Stimulated activated CD4-positive, alpha-beta T cell treated with anti-CD3 and anti-CD28 coated beads, Interleukin-1b, Interleukin-23, amount 100 ng/mL, for 4 hours (primary cell): Measurements from ENCODE around the gene GRK3.

Experiments
- DNase-seq, 2 donors: peaks; one replicate each; pipeline ENCODE4 v3.0.0-alpha.2; 2020; ENCODE audit warnings: low read depth in 2 of 2

The GRK3 gene

DNA sequence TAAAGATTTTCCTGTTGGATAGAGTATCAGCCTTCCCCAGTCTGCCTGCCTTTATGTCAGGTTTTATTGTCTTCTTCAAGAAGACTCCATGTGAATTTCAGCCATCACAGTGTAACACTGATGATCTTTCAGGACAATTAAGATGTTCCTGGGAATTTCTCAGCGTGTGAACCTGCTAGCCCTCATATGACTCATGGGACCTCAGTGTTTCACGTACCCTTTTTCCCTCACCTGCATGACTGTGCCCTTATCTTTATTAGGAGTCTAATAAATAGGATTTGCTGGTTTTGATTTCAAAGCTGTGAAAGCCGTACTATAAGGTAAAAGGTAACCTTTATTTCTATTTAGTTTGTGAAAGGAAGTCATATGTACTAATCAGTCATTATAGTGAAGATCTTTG is 95.9 kb downstream of the GRK3 start:
- DNase-seq: no peak

DNA sequence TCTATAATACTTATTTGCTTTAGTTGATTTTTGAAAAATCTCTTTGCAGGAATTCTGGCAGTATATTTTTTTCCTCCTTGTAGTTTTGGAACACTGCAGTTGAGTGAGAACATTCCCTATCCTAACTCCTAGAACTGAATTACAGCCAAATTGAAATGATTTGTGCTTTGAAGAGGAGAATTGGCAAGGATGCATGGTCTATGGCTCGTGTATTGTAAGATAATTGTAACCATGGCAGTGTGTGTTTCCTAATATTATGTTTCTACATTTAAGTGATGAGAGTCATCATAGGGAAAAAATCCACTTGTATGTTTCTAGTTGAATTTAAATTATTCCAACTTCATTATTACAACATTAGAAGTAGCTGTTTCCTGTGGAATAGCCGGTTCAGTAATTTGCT is 96.6 kb downstream of the GRK3 start:
- DNase-seq: no peak

DNA sequence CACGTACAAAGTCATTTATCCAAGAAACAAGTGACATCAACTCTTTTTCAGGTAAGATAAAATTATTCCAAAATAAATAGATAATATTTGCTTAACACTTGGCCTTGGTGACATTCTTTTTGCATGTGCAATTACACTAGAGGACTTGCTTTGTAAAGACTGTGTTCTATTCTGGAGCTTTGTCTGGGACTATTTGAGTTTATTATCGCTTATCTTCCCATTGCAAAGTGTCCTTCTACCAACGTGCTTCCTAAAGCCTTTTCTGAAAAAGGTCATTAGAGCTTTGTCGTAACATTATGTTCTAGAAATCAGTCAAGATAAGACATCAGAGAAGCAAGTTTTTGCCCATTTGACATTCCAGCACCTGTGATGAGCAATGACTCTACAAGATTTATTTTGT is 99.2 kb downstream of the GRK3 start:
- no peak for DNase-seq

DNA sequence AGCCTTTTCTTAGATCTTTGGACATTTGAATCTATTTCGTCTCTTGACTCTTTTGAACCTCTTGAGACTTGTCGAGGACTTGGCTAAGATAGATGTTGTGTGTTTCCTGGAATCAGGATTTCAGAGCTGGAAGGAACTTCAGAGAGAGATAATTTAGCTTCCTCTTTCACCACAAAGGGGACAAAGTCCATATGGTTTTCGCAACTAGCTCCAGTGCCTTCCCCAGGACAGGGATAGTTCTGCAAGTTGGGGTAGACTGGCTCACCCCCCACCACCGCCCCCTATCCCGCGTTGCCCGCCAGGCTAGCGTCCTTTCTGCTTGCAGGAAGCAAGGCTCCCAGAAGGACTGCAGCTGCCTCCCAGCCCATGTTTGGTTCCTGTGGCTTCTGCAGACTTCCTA is 101.8 kb downstream of the GRK3 start:
- DNase-seq: no peak

DNA sequence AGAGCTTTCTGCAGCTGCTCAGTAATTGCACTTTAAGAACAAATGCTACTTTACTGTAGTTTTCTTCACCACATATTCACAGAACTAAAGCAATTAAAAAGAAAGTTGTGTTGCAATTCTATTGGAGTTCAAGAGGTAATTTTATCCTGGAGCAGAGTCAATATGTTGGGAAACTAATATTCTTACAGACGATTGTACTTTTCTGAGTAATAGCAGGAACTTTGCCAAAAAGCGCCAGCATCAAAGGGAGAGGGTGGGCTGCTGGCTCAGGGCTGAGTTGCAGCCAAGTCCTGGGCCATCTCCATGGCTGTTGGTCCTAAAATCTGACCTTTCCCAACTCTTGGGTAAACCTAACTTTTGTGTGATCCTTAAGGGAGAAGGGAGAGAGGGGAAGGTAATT is 104.0 kb downstream of the GRK3 start:
- DNase-seq: no peak

DNA sequence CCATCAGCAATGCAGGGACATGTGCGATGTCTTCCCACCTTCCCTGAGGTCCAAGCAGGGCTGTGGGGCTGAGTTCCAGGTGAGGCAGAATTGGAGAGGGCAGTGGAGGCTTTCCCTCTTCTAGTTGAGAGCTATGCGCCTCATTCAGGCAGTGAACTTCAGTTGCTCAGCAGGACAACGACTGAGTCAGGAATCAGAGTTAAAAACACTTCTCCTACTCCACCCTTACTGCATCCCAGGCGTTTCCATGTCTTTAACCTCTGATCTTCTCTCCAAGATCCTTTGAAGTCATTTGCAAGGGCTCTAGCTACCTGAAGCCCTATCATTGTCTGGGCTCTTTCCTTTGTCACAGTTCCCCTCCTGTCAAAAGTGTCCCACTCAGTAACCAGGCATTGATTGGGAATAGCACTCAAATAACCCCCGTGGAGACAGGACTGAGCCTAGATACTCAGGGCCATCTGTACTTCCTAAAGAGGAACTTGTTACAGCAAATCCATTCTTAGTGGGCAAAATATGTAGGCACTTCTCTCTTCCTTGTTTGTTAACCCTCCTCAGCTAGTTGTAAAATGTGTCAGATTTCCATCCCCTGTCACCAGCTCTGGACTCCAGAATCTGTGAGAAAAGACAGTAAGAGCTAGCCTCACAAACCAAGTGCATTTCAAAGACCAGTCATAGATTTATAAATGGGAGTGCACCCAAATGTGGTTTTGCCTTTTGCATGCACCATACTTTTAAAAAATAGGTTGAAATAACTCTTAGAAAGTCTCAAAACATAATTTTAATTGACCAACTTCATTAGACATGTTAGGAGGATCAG is 105.0 kb downstream of the GRK3 start:
- no peak for DNase-seq

DNA sequence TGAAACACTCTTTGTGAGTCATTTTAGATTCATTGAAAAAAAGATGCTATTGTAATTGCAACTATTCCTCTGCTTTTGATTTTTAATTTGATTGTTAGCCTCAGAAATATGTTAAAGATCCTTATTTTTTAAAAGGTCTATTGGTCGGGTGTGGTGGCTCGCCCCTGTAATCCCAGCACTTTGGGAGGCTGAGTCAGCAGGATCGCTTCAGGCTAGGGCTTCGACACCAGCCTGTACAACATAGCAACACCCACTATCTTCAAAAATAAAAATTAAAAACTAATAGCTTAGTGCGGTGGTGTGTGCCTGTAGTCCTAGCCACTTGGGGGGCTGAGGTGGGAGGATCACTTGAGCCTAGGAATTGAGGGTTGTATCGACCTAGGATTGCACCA is 105.6 kb downstream of the GRK3 start:
- DNase-seq: no peak

DNA sequence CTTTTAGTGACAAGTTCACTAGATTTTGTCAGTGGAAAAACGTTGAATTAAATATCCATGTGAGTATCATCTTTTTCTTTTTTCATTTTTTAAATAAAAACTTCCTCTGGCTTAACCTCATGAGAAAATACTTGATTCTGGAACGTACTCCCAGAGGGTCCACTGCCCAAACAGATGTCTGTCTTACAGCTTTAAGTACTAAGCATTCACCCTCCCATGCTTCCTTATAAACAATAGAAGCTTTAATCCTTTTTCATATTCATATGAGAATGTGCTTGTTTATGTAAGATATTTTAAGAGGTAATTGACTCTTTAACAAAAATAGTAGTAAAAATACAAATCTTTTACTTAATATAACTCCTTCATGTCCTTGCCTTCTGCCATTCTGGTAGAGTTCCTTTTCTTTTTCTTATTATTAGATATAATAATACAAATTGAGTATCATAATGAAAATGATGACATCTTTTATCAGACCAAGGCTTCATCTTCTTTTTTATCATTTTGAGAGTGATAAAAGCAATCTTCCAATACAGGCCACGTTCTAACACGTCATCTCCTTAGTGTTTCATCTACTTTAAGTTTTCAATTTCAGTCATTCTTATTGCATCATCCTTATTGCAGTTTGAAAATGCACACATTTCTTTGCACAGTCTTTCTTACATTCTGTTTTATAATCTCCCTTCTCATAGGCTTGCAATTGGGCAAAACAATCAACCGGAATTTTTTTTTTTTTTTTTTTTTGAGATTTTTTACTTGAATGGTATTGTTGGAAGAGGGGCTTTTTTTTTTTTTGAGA is 108.0 kb downstream of the GRK3 start:
- no peak for DNase-seq

DNA sequence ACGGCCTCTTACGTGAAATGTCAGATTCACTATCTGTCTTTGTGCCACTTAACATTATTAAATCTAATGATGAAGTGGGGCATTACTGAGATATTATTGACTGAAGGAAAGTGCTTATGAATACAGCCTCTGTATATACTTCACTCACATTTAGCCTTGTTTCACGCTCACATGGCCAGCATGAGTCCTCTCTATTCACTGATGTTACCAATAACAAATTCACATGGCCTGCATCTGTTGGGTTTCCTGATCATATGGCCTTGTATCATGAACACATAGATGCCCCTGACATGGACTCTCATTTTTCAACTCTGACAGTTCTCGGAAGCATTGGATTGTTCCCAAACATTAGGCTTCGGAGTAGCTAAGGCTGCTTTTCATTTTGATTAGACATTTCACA is 109.2 kb downstream of the GRK3 start:
- no peak for DNase-seq

DNA sequence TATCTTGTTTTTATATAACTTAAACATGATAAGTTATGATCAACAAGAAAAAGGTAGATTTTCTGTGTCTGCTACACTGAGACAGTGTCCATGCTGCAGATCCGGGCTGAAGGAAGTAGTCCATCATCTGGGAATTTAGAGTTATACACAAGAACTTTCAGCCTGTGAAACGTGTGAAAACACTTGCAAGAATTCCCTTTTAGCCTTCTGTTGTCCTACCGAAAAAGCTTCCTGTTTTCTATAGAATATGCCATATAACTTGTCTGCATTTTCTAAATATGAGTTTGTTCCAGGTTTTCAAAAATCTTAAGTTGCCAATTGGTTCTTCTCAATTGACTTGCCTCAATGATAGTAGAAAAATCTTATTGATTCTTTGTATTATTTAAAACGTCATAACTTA is 113.2 kb downstream of the GRK3 start:
- DNase-seq: no peak

DNA sequence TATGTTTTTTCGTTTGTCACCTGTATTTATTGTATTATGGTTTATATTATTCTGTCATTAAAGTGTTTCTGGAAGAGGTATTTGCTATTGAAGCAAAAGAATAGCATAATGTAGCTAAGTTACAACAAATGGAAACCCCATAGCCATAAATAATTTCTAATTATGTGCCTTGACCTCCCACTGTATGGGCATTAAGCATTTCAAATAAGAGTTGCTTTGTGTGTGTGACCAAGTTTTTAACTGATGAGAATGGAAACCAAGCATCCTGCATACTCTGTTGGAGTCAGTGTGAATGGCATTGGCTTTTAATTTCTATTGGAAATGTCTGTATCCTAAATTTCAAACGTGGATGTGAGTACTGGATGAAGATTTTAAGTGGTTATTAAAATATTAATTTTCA is 115.6 kb downstream of the GRK3 start:
- DNase-seq: no peak

DNA sequence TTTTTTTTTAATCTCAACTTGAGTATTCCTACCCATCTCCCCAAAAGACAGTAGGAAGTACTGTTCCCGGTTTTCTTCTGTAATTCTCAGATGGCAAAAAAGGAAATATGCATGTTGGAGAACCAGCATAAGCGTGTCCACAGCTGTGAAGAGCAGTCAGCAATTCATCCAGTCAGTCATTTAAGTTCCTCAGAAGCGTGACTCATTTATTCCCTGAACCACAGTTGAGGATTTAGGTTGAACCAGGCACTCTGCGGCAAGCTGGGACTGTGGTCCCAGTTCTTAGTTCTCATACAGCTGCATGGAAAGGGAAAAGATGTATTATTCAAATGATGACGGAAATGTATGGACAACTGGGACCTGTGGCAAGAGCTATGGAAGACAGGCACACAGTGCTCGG is 116.5 kb downstream of the GRK3 start:
- no peak for DNase-seq

DNA sequence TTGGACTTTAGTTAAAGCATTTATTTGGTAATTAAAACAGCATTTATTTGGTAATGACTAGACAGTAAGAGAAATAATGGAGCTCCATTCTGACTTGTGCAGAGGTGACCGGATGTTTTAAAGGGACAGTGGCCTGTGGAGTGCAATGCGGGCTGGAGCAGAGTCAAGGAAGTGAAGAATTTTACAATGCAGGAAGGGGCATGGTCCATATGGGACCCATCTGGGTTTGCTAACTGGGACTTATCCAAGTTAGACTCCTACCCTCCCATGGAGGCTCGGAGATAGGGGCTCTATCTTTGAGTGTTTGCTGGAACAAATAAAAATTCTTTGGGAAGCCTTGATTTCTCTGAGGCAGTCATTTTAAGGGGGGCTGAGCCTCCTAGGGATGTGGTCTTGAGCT is 117.6 kb downstream of the GRK3 start:
- DNase-seq: no peak

DNA sequence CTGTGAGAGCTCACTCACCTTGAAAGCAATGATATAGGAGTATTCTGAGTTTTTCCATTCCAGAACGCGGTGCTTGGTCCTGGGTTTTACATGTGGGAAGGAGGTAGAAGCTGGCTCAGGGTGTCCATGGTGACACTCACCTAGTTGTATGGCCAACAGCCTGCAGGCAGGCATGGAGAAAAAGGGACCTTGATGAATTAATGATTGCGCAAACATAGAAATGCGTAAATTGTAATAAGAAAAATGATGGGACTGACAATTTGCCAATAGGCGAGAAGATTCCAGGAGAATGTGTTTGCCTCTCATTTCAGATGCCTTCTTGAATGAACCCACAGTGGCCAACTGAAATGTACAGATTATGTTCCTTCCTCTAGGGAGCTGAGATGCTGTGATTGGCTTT is 124.2 kb downstream of the GRK3 start:
- DNase-seq: no peak

DNA sequence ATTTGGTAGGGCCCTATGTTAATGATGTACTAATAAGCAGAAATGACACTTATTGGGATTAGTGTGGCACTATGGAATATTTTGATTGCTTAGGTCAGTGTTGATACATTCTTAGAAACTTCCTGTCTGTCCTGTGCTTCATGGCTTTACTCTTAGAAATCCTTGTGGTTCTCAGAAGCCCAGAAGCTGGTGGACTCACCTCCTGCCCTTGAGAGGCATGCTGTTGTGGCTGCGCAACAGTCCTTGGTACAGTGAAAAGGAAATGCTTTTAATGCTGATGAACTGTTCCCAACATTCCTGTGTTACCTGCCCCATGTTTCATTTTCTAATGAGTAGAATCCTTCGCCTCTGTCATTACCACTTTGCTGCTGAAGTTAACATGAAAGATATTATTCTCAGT is 125.2 kb downstream of the GRK3 start:
- DNase-seq: no peak

DNA sequence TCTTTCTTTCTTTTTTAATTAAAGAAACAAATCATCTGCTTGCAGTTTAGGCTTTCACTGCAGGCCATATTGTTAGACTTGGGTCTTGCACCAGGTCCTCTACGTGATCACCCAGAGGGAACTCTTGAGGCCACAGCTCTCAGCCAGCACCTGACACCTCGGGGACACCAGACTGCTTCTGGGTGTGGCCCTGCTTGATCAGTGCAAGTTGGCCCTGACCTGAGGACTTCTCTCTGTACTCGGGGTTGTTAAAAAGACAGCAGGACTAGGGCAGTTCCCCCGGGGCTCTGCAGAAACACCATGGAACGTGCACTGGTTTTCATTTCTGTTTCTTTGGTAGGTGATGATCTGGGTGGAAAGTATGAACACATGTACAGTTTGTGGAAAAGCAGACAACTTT is 126.3 kb downstream of the GRK3 start:
- no peak for DNase-seq

DNA sequence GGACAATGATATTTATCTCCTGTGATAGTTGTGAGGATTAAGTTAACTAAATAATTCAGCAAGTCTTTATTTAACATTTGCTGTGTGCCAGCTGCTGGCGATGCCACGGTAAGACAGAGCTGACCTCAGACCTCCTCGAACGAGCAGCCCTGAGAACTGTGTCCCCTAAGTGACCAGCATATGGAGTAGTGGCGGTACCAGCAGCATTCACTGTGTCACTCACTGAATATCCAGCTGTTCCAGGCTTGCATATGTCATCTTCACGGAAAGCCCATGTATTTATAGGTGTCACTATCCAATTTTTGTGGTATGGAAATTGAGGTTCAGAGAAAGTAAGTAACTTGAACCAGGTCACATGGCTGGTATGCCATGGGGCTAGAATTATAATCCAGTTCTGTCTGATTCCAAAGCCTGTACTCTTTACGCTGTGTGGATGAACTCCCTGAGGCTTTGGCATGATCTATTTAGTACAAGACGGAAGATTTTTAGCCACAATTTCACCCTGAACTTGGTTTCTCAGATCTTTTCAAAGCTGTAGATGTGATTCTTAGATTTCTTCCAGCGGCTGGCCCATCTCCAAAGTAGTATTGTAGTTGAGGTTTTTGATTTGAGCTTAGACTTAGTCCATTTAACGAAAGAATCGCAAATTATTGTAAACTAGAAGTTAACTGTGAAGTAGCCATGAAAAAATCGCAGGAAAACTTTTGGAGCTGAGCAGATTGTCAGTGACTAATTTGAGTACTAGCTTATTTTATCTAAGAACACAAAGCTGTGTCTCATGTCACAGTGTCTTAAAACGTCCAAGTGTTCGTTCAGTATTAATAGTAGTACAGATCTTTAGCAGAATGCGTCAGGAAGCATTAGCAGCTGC is 128.2 kb downstream of the GRK3 start:
- DNase-seq: no peak

DNA sequence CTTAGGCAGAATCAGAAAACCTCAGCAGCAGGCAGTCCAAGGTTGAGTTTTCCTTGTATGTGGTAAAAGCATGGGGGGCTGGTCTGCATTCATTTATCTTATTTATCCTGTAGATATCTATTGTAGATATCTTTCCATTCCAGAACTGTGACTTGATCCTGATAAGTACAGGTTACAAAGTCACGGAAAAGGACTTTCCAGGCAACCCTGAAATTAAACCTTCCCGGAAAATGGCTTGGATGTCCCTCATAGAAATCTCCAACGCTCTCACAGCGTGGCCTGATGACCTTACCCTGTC is 128.7 kb downstream of the GRK3 start:
- DNase-seq: no peak

DNA sequence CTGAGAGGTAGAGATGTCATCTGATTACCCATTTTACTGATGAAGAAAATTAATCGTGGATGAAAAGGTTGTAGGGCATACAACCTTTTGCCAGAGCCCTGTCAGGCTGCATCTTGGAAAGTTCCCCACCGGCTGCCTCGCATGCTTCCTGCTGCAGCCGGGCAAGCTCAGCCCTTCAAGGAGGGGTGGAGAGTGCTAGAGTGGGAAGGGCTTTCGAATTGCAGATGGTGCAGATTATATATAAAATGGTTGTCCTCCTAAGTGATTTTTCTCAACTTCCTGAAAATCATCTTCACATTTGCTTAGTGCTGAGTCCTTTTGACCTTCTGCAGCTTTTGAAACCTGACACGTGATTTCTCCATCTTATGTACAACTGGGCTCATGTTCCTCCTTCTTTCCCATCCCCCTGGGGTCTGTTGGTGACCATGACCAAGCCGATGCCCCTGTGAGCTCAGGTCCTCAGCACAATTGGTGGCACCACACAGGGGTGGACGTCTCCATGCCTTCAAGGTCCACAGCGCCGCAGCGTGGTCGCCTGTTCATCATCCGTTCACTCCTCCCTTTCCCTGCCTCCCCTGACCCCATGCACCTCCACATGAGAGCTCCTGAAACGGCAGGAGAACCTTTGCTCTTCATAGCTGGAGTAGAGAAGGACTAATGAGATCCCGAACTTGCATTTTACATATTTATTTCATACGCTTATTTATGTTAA is 129.9 kb downstream of the GRK3 start:
- no peak for DNase-seq

DNA sequence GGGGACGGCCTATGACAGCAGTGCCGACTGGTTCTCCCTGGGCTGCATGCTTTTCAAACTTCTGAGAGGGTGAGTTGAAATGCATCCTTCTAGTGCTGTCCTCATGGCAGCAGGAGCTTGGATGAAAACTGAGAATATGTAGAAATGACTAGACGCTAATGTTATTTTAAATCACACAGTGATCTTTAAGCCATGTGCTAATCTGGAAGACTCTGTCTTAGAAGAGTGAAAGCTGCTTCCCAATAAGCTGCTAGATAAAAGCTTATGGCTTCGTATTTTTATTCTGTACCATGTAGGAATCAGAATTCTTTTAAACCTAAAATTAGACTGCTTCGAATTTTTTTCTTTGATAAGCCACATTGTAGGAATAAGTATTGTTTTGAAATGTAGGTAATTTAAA is 130.7 kb downstream of the GRK3 start:
- no peak for DNase-seq

DNA sequence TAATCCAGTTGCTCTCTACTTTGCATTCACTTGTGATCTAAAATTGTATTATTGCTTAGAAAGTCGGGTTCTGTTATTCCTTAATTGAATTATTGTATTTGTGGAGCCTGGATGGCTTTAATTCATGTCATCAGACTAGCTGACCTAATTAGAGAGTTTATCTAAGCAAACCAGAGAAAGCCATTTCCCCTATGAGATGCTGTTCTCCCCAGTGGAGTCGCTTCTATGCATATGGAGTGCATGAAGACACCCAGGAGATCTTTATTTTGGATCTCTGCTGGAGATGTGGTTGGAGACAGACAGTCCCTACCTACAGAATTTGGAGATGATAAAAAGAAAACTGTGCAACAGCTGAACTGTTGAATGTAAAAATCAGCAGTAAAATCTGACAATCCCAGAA is 132.3 kb downstream of the GRK3 start:
- no peak for DNase-seq

DNA sequence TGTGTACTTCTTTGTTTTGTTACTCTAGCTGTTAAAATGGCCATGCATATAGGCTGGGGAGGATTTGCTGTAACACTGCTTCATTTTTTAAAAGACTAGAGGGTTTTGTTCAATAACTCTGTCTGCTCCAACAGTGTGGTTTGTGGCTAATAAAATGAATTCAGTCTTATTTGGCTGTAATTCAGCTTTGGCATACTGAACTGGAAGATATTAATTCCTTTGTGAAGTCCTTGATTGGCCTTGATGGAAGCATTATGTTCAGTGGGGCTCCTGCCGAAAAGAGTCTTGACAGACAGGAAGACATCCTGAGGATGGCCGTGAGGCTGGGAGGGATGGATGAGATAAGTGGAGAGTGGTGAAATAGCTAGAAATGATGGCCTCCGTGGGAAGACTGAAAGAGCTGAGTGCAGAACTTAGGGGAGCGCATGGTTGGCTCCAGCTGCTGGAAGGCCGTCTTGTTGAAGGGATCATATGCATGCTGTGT is 132.7 kb downstream of the GRK3 start:
- DNase-seq: no peak
